Mesendoderm (in vitro differentiated cells): ENCODE results near the gene RTL5.

Experiments
- DNase-seq: peaks from one replicate; pipeline ENCODE4 v3.0.0; 2013
- H2AK5ac ChIP-seq: 2 replicates; pipeline ENCODE4 v1.6.1; 2013; ENCODE audit warnings: low read length, inconsistent platforms
- H2BK120ac ChIP-seq: 2 replicates; pipeline ENCODE4 v1.6.1; 2013; ENCODE audit warnings: low read depth, mild to moderate bottlenecking, low read length, moderate library complexity, mixed read lengths
- H2BK15ac ChIP-seq: replicated peaks from 2 replicates; pipeline ENCODE4 v1.6.1; 2013; ENCODE audit warnings: low read depth, mild to moderate bottlenecking, moderate library complexity
- H2BK5ac ChIP-seq: 2 replicates; pipeline ENCODE4 v1.6.1; 2013; ENCODE audit warnings: low read length, inconsistent platforms
- H3K18ac ChIP-seq: 2 replicates; pipeline ENCODE4 v1.6.1; 2013; ENCODE audit warnings: mild to moderate bottlenecking, low read length, mixed read lengths
- H3K23ac ChIP-seq: one replicate; pipeline ENCODE4 v1.6.1; 2013; ENCODE audit warnings: low read length
- H3K27ac ChIP-seq: 2 replicates; pipeline ENCODE4 v1.5.1; 2013; ENCODE audit warnings: low read depth, mild to moderate bottlenecking, inconsistent platforms, low read length, moderate library complexity
- H3K27me3 ChIP-seq: 2 replicates; pipeline ENCODE4 v1.6.1; 2013; ENCODE audit warnings: low read length, control low read depth, mild to moderate bottlenecking, inconsistent platforms; ENCODE audit not compliant: insufficient read depth, poor library complexity
- H3K36me3 ChIP-seq: 2 replicates; pipeline ENCODE4 v1.6.1; 2013; ENCODE audit warnings: low read length, inconsistent platforms; ENCODE audit not compliant: control insufficient read depth, insufficient read depth
- H3K4ac ChIP-seq: one replicate; pipeline ENCODE4 v1.6.1; 2013; ENCODE audit warnings: low read depth, mild to moderate bottlenecking, low read length, moderate library complexity
- H3K4me1 ChIP-seq: 2 replicates; pipeline ENCODE4 v1.6.1; 2013; ENCODE audit warnings: low read depth, low read length, inconsistent platforms; ENCODE audit not compliant: control insufficient read depth
- H3K4me2 ChIP-seq: 2 replicates; pipeline ENCODE4 v1.6.1; 2013; ENCODE audit warnings: low read length
- H3K4me3 ChIP-seq: 2 replicates; pipeline ENCODE4 v1.5.1; 2013; ENCODE audit warnings: mild to moderate bottlenecking, low read length
- H3K56ac ChIP-seq: one replicate; pipeline ENCODE4 v1.6.1; 2013; ENCODE audit warnings: low read length
- H3K79me1 ChIP-seq: 2 replicates; pipeline ENCODE4 v1.6.1; 2013; ENCODE audit warnings: low read length, inconsistent platforms
- H3K79me2 ChIP-seq: 2 replicates; pipeline ENCODE4 v1.6.1; 2013; ENCODE audit warnings: mild to moderate bottlenecking, low read length; ENCODE audit not compliant: control insufficient read depth, insufficient read depth
- H3K9ac ChIP-seq: 2 replicates; pipeline ENCODE4 v1.6.1; 2013; ENCODE audit warnings: low read length, inconsistent platforms
- H4K5ac ChIP-seq: one replicate; pipeline ENCODE4 v1.6.1; 2013; ENCODE audit warnings: low read length
- H4K8ac ChIP-seq: one replicate; pipeline ENCODE4 v1.6.1; 2013; ENCODE audit warnings: low read depth, mild to moderate bottlenecking, control low read depth, low read length, moderate library complexity
- WGBS: extraction: QIAGEN DNeasy Blood & Tissue Kit; methylation state at CpG from one replicate; pipeline ENCODE4 v1.1.7; 2013; ENCODE audit warnings: low lambda C conversion rate, missing lambda C conversion rate; ENCODE audit not compliant: insufficient coverage; ENCODE audit errors: extremely low coverage; 5-methylcytosine and 5-hydroxymethylcytosine counted together

Gene RTL5

GRCh38 chrX:72097098-72097497 lies 34.6 kb downstream of the RTL5 start:
- Histone ChIP-seq H2AK5ac (no peak overlapping the region), H2BK5ac (no peak overlapping the region), H3K27me3 (no peaks in the 10 kb centered on the region), H4K5ac (no peak overlapping the region), H3K4ac (no peak overlapping the region), H3K36me3 (no peaks in the 10 kb centered on the region), H3K4me2 (no peak overlapping the region), H2BK120ac (no peak overlapping the region), H4K8ac (no peak overlapping the region), H3K56ac (no peak overlapping the region), H3K18ac (no peak overlapping the region), H3K4me3 (no peak overlapping the region), H2BK15ac (no peak overlapping the region), H3K27ac (no peak overlapping the region), H3K79me2 (no peaks in the 10 kb centered on the region), H3K79me1 (no peaks in the 10 kb centered on the region), H3K4me1 (peaks cover 4% of the 10 kb centered on the region), H3K9ac (no peak overlapping the region), H3K23ac (no peak overlapping the region)
- DNase-seq = no peak
- no CpG with 5 or more reads among the region's 3 CpGs for WGBS

DNA sequence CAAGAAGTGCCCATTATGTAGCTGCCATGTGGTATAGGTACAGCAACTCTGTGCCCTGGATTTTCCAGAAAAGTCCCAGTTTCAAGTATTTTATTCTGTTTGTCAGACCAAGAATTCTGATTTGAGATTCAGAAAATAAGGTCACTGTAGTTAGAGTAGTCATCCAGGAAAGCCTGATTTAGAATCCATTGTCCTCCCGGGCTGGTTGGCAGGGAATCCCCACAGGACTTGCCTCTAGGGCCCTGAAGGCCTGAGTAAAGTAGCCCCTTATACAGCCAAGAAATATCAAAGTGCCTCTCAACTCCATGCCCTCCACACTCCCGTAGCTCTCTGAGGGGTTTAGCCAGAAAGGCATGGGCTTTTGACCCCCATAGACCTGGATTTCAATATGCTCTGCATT lies 36.3 kb downstream of the RTL5 start:
- Histone ChIP-seq H4K5ac (no peak overlapping the region), H3K4me3 (no peak overlapping the region), H3K4me2 (no peak overlapping the region), H3K23ac (no peak overlapping the region), H3K27me3 (no peaks in the 10 kb centered on the region), H2AK5ac (no peak overlapping the region), H3K18ac (no peak overlapping the region), H3K79me1 (no peaks in the 10 kb centered on the region), H2BK120ac (no peak overlapping the region), H3K27ac (no peak overlapping the region), H3K36me3 (no peaks in the 10 kb centered on the region), H3K4me1 (peaks cover 2% of the 10 kb centered on the region), H3K79me2 (no peaks in the 10 kb centered on the region), H2BK15ac (no peak overlapping the region), H3K4ac (no peak overlapping the region), H4K8ac (no peak overlapping the region), H3K56ac (no peak overlapping the region), H3K9ac (no peak overlapping the region), H2BK5ac (no peak overlapping the region)
- WGBS = no CpG with 5 or more reads among the region's 2 CpGs
- DNase-seq = no peak

DNA sequence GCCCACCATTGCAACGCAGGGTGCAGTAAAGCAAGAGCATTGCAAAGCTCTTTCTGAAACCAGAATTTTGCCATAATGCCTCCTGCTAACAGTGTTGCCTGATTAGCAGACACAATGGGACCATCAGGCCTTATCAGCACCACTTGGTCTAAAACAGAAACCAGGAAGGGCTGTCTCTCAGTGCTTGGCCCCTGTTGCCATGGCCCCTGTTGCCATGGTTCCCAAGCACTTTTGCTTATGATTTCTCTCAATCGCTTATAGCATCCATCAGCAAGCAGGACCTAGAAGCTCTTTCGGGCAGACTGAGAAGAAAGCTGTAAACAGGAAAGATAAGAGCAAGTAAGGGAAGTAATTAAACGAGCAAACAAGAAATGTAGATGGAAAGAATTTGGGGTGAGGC lies 36.8 kb downstream of the RTL5 start:
- peak; percentile 94 for DNase-seq
- Histone ChIP-seq H3K18ac (no peak overlapping the region), H2AK5ac (no peak overlapping the region), H3K4me3 (no peak overlapping the region), H3K79me1 (no peaks in the 10 kb centered on the region), H3K9ac (no peak overlapping the region), H3K36me3 (no peaks in the 10 kb centered on the region), H2BK5ac (no peak overlapping the region), H3K4me2 (no peak overlapping the region), H2BK15ac (no peak overlapping the region), H3K27me3 (no peaks in the 10 kb centered on the region), H2BK120ac (no peak overlapping the region), H4K5ac (no peak overlapping the region), H3K56ac (no peak overlapping the region), H3K27ac (no peak overlapping the region), H4K8ac (no peak overlapping the region), H3K4ac (no peak overlapping the region), H3K23ac (no peak overlapping the region), H3K79me2 (no peaks in the 10 kb centered on the region), H3K4me1 (peaks cover 2% of the 10 kb centered on the region)
- WGBS = no CpG with 5 or more reads among the region's 4 CpGs

- H3K23ac ChIP-seq = no peak overlapping the region
- H2BK5ac ChIP-seq = no peak overlapping the region
- no peak for DNase-seq
- H3K4me2 ChIP-seq = no peak overlapping the region
- no peaks in the 10 kb centered on the region for H3K79me1 ChIP-seq
- H3K18ac ChIP-seq = no peak overlapping the region
- WGBS = no CpG with 5 or more reads among the region's 3 CpGs
- H2BK120ac ChIP-seq = no peak overlapping the region
- no peak overlapping the region for H2AK5ac ChIP-seq
- no peaks in the 10 kb centered on the region for H3K79me2 ChIP-seq
- no peak overlapping the region for H3K4me3 ChIP-seq
- no peak overlapping the region for H4K5ac ChIP-seq
- H3K36me3 ChIP-seq = no peaks in the 10 kb centered on the region
- no peak overlapping the region for H3K27ac ChIP-seq
- no peak overlapping the region for H3K56ac ChIP-seq
- no peak overlapping the region for H3K9ac ChIP-seq
- no peak overlapping the region for H3K4ac ChIP-seq
- H3K4me1 ChIP-seq = no peaks in the 10 kb centered on the region
- H3K27me3 ChIP-seq = no peaks in the 10 kb centered on the region
- no peak overlapping the region for H2BK15ac ChIP-seq
- no peak overlapping the region for H4K8ac ChIP-seq
These were observed 42.5 kb downstream of the RTL5 start for GRCh38 chrX:72089254-72089653.

DNA sequence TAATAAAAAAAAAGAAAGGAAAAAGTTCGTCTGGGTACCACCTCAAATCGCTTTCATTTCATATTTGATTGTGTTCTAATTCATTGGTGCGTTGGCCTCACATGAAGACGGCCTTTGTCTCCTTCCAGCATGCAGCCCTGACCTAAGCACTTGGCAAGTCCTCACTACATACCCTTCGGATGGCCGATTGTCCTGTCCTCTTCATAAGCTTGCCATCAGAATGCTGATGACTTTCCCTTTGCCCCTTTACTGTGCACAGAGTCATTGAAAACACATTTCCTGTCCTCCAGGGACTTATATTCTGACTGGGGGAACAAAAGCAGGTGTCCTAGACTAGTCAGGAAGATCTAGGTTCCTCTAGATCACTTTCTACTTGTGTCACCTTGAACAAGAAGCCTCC lies 43.0 kb downstream of the RTL5 start:
- Histone ChIP-seq H3K9ac (no peak overlapping the region), H3K56ac (no peak overlapping the region), H3K18ac (no peak overlapping the region), H2BK120ac (no peak overlapping the region), H3K27ac (no peak overlapping the region), H3K36me3 (no peaks in the 10 kb centered on the region), H4K5ac (no peak overlapping the region), H3K27me3 (no peaks in the 10 kb centered on the region), H3K79me1 (no peaks in the 10 kb centered on the region), H3K4me3 (no peak overlapping the region), H3K4me2 (no peak overlapping the region), H3K4ac (no peak overlapping the region), H3K79me2 (no peaks in the 10 kb centered on the region), H2AK5ac (no peak overlapping the region), H3K23ac (no peak overlapping the region), H2BK5ac (no peak overlapping the region), H4K8ac (no peak overlapping the region), H2BK15ac (no peak overlapping the region), H3K4me1 (no peaks in the 10 kb centered on the region)
- no CpG with 5 or more reads among the region's 6 CpGs for WGBS
- no peak for DNase-seq

GRCh38 chrX:72086995-72087394 lies 44.7 kb downstream of the RTL5 start:
- Histone ChIP-seq H3K4me1 (no peaks in the 10 kb centered on the region), H3K36me3 (no peaks in the 10 kb centered on the region), H2AK5ac (no peak overlapping the region), H3K4ac (no peak overlapping the region), H2BK15ac (no peak overlapping the region), H3K56ac (no peak overlapping the region), H3K27ac (no peak overlapping the region), H3K23ac (no peak overlapping the region), H3K79me1 (no peaks in the 10 kb centered on the region), H3K18ac (no peak overlapping the region), H3K4me3 (no peak overlapping the region), H3K27me3 (no peaks in the 10 kb centered on the region), H3K79me2 (no peaks in the 10 kb centered on the region), H2BK120ac (no peak overlapping the region), H3K4me2 (no peak overlapping the region), H3K9ac (no peak overlapping the region), H2BK5ac (no peak overlapping the region), H4K8ac (no peak overlapping the region), H4K5ac (no peak overlapping the region)
- WGBS = no CpG with 5 or more reads among the region's 1 CpG
- DNase-seq = no peak
